ENCODE measurements around the gene PIGH.
"Not testable (repeated sequence)": the region's sequence is repeated elsewhere in the genome, so short reads cannot be mapped to it uniquely, and the experiment has no call there.

Gene PIGH

GRCh38 chr14:67609642-67610310 is 9.7 kb upstream of the PIGH start:
- no peak for DNase-seq

DNA sequence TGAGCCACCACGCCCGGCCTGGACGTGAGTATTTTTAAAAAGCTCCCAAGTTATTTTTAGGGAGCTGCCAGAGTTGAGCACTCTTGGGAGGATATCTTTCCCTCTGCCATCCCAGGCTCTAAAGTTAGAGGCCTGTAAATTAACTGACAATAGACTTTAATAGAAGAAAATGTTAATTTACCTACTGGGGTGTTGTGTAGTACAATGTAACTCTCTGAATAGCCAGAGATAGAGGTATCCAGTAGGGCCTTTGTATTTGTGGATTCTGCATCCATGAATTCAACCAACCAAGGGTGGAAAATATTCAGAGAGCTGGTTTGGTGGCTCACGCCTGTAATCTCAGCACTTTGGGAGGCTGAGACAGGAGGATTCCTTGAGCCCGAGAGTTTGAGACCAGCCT is 7.6 kb upstream of the PIGH start:
- DNase-seq = no peak

DNA sequence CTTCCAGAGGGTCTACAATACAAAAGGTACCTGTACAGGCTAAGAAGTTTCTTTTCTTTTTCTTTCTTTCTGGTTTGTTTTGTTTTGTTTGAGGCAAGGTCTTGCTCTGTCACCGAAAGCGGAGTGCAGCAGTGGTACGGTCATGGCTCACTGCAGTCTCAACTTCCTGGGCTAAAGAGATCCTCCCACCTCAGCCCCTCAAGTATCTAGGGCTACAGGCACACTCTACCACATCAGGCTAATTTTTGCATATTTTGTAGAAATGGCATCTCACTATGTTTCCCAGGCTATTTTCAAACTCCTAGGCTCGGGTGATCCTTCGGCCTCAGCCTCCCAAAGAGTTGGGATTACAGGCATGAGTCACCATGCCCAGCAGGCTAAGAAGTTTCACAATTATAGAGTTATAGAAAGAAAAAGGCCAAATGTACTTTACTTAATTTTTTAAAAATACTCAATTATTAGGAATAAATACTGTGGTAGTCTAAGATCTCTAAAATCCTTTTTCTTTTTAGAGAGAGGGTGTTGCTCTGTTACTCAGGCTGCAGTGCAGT is 3.0 kb upstream of the PIGH start:
- DNase-seq = no peak

DNA sequence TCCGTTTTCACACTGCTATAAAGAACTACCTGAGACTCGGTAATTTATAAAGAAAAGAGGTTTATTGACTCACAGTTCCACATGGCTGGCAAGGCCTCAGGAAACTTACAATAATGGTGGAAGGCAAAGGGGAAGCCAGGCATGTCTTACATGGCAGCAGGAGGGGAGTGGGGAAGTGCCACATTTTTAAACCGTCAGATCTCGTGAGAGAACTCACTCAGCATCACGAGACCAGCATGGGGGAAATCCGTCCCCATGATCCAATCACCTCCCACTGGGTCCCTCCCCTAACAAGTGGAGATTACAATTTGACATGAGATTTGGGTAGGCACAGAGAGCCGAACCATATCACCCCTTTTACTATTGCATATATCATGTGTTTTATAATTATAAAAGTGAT is 2.0 kb upstream of the PIGH start:
- DNase-seq = no peak

- not testable (repeated sequence) for DNase-seq
Measured at GRCh38 chr14:67600562-67600974, 500 bp upstream of the PIGH start.

DNA sequence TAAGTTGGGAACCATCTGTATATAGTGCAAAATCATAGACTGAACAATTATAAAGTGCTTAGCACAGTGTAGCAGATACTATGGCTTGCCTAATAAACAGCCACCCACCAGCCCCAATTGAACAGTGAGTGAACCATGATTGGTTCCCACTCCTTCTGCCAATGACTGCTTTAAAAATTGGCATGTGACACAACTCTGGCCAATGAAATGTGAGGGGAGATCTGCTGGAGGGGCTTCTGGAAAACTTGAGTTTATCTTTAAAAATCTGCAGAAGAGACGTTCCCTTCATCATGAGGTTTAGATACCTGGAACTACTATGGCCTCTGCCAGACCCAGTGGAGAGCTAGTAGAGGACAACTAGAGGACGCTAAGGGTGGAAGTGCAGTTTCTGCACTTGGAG is 4.7 kb downstream of the PIGH start:
- no peak for DNase-seq

GRCh38 chr14:67593650-67594049 is 6.4 kb downstream of the PIGH start:
- not testable (repeated sequence) for DNase-seq

DNA sequence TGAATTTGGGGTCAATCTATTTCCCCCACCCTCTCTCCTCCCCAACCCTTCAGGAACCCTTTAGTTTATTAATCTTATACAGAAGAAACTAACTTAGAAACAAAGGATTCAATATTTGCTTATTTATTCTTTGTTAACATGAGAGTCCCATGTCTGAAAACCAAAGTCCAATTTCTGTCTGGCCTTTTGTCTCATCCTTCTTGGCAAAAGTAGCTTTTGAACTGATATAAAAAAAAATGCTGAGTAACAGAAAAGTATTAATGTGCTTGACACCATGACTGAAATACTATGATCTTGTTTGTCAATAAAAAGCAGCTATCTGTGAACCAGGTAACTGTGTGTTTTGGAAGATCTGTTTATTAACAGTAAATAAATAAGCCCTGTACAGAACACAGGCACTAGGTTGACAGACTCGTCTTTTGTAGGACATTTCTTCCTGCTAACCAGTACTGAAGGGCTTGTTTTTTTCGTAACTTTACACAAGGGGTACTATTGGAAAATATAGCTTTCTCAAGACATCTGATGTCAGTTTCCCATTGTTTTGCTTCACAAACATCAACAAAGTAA is 10.8 kb downstream of the PIGH start:
- no peak for DNase-seq

DNA sequence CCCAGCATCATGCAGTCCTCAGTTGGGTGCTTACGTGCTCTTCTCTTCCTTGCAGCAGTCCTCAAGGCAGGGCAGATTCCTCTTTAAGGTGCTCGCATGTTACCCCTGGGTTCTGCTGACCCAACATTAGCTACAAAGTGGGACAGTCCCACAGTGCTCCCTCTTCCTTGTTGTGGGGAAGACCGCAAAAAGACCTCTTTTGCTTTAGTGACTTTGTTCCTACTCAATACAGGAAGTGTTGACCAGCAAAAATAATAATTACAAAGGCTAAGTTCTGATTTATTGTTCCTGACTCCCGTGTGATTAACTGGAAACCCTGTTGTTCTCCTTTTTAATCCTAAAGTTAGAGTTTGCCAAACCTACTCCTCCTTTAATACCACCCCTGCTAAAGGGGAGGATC is 13.7 kb downstream of the PIGH start:
- no peak for DNase-seq

DNA sequence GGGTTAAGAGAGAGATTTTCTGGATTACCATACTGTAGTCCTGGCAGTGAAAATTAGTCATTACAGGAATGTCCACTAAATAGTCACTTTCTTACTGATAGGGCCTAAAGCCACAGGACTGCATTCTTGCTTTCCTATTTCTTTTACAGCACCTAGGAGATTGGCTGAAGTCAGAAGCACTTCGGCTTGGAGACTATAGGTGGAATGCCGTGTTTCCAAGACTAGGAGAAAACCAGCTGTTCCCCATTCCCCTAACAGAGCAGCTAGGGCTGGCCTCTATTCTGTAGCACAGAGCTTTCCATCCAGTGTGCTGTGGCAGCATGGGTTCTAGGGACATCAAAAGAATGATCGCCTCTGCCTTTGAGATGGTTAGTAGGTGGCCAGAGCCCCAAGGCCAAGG is 15.1 kb downstream of the PIGH start:
- DNase-seq = no peak

GRCh38 chr14:67583711-67584644 is 16.1 kb downstream of the PIGH start:
- DNase-seq = peak; percentile 44

- DNase-seq = no peak
Measured at GRCh38 chr14:67582061-67582460, 18.0 kb downstream of the PIGH start.

DNA sequence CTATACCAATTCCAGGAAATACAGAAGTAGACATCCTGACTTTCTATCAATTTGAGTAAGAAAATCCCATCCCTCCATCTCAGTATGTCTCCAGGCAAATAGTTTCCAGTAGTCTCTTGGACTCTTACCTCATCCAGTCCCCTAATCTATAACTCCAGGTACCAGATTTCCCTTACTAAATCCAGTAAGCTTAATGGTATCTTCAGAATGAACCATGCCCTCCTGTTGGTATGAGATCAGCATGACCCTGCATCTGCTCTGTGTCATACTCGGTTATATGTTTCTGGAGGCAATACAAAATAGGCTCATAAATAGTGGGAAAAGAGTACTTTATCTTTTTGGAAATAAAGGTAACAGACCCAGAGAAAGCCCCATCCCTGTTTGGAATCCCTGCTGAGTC is 18.4 kb downstream of the PIGH start:
- DNase-seq = no peak

GRCh38 chr14:67580336-67581171 is 19.5 kb downstream of the PIGH start:
- no peak for DNase-seq

- DNase-seq = no peak
Measured at GRCh38 chr14:67579636-67580035, 20.4 kb downstream of the PIGH start.

DNA sequence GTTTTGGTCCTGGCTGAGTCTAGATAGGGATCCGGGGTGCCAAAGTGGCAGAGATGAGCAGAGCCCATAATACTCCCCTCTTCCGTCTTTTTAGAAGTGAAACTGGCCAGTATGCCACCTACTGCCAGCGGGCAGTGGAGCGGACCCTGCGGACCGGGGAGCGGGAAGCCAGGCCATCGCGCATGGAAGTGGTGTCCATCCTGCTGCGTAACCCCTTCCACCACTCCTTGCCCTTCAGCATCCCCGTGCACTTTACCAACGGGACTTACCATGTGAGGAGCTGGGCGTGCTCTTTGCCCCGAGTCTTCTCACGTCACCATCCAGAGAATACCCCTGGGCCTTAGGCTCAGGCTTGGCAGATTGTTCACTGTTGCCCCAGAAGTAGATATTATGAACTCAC is 21.0 kb downstream of the PIGH start:
- DNase-seq = no peak

DNA sequence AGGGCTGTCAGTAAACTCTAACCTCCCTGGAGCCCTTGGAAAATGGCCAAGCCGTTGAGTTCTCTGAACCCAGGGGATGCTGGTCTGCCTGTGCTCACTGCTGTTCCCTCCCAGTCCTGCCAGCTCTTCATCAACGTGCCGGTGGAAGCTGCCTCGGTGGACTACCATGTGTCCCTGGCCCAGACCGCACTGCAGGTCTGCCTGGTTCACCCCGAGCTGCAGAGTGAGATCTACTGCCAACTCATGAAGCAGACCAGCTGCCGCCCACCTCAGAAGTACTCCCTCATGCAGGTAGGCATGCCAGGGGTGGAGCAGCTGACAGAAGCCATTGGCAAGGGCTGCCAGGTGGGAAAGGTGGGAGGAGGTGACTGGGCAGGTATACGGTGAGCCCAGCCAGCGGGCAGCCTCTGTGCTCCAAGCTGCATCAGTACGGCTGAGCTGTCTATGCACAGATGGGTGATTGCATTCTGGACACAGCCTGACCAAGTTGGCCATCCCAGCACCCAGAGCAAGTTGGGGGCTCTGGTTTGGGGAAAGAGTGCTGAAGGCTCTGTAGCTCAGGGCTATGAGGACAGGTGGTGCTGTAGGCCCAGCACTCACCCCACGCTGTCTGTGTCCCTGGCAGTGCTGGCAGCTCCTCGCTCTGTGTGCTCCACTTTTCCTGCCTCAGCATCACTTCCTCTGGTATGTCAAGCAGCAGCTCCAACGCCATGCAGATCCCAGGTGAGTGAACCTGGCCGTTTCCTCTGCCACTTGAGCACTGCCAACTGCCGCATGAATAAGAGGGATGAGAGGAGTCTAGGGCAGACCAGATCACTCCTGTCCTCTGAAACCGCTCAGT is 21.9 kb downstream of the PIGH start:
- DNase-seq = no peak

DNA sequence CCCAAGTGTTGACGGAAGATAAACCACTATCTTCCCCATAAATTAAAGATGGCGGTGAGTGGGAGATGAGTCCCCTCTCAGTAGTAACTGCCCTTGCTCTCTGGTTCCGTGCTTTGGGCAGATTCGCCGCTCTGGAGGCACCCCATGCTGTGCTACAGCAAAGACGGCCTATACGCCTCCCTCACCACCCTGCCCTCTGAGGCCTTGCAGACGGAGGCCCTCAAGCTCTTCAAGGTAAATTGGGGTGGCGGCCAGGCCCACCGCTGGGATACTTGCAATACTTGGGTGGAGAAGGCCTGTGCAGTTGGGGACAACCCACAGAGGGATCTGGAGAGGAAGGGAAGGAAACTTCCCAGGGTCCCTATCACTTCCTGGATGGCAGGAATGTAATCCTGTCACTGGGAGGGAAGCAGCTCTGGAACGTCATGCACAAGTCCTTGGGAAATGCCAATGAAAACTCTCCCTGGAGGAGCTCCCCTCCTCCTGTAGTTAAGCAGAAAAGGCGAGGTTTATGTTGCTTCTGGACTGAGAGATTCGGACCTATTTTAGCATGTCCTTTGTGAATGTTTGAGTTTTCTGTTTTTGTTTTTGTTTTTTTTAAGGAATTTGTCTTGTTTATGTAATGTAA is 22.8 kb downstream of the PIGH start:
- DNase-seq = no peak

GRCh38 chr14:67576216-67576955 is 23.7 kb downstream of the PIGH start:
- no peak for DNase-seq

- DNase-seq = no peak
Measured at GRCh38 chr14:67575684-67576083, 24.4 kb downstream of the PIGH start.
